GM19452 (cell line): ENCODE results near the gene GOT1.
A peak's percentile ranks its signal among the peaks of the same experiment; 100 is the strongest.

ENCODE experiments used
- ATAC-seq: cut with Tn5 transposase; IDR thresholded peaks from one replicate; pipeline ENCODE4 v1.9.1; 2021; ENCODE audit not compliant: unreplicated experiment

The GOT1 gene

DNA sequence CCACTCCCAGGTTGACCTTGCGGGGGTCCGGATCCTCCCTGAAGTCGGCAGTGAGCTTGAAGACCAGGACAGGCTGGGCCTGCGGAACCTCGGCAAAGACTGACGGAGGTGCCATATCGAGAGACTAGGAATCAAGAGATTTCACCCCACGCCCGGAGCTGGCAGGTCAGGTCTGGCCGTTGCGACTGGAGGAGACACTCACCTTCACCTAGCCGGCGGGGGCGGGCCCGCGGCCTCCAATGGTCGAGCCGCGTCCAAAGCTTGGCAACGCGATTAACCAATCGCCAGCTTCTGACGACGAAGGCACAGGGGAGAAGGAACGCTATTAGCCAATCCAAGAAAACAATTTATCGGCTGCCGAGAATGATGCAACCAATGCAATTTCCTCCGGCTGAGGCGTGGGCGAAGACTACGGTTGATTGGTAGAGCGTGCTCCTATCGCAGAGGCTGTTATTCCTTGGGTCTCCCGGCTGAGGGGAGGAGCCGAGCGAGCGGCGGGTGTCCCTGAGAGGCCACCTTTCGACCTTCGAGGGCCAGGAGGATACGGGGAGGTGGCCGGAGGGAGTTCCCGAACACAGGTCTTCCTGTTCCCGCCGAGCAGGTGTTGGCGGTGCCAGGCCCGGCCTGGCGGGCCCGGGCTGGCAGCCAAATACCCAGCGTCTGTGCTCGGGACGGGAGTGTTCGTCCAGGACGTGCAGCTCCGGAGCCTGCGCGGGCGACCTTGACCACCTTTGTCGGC, at the start of gene GOT1:
TSS of gene GOT1 (minus strand) at position 174 of the 739 bp plus-strand sequence. CDS start at position 115, 59 bp downstream.
- peak; percentile 97 for ATAC-seq

DNA sequence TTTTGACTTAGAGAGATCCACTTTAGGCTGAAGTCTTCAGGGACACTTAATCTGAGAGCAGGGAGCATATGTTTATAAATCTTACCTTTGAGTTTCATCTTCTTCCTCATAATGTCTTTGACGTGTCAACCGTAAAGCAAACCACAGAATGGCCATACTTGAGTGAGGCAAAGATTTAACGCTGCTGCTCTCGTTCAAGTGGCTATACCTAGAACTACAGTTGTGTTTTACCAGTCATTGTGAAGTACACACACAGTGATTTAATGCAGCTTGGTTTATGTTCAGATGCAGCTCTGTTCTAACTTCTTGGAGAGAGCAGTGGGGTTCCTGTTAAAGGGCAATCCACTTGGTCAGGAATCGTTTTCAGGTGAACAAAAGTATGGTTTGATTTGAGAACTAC, 39.9 kb upstream of the GOT1 start:
- ATAC-seq: no peak

DNA sequence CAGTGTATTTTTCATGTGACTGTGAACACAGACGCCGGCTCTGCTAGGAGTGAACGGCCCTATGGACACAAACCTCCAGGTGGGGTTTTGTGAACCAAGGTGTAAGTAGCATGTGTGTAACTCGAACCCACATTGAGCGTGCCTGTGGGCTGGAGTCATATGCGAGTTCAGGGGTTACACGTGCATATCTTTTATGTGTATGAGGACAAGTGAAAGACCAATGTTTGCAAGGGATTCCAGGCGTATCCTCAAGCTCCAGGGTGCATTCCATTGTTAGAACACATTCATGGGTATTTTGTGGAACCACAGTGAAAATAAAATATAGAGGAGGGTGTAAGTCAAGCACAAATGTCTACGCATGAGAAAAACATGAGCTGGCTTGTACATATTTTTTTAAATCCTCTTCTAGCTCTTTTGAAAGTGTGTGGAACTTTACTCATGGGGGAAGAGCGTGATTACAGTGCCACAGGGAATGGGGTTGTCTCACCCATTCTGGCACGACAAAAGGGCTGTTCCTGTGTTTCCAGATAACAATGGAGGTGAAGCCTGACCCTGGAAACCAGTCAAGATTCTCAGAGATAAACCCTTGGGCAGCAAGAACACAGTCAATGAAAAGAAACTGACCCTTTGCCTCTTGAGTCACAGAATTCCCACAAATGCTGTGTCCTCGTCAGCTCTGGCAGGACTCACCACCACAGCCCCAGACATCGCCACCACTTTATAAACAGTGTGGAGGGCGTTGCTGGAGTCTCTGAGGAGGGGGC, 37.0 kb upstream of the GOT1 start:
- ATAC-seq: no peak

DNA sequence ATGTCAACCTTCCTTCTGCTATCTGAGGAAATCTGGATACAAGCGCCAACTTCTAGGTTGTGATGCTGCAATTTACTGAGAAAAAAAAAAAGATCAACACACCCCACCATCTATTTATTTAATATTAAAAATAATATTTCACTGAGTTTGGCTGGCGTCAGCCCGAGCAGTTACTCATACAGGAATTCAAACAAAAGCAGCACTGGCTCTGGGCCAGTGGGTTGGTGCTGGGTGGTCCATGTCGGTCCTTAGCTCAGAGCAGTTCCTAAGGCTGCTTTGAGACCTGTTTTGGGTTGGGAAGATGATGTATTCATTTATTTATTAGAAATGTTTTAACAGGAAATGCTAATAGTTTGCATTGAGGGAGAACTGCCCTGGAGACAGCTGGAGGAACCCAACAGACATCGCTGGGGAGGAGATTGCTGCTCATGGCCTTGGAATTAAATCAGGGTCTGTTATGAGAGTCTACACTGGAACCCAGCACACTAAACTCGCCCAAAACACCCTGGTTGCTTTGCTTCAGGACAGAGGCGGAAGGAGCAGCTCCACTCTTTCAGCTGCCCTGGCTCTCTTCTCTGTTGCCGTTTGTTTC, 36.3 kb upstream of the GOT1 start:
- ATAC-seq: no peak

DNA sequence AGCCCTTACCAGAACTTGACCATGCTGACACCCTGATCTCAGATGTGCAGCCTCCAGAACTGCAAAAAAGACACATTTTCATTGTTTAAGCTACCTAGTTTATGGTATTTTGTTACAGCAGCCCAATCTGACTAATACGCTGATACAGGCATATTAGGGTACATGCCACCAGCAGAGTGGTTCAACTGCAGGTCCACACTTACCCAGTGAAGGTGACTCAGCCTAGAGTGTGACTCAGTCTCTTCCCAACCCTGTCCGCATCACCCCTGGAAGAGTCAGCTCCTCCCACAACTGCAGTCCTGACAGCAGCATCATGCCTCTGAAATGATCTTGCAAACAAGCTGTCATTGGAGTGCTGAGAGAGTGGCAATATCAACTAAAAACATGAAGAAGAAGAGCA, 30.8 kb upstream of the GOT1 start:
- no peak for ATAC-seq

DNA sequence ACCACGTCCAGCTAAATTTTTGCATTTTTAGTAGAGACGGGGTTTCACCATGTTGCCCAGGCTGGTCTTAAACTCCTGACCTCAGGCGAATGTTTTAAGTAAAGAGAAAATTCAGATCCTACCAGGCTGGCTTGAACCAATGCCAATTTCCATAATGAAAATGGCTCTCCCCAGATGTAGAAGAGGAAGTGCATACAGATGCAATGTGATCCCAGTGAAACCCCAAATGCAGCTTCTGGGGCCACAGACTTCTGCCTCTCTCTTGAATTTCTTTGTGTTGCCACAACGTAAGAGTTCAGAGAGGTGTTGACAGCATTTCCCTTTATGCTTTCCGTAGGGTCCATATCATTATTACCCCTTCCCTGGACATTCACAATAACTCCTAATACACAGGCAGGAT, 29.6 kb upstream of the GOT1 start:
- no peak for ATAC-seq

DNA sequence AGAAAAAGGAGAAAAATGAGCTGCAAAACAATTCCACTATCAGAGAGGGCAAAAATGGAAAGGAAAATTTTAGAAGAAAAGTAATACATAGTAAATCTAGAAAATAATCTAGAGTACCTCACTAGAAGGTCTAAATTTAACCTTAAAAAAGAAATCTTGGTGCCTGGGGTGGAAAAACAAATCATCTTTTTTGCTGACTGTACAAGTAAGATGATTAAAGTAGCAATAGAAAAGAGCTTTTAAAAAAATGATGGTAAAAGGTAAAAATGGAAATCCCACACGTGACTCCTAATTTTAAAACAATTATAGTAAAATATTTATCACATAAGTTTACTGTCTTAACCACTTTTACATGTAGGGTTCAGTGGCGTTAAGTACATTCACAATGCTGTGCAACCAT, 28.8 kb upstream of the GOT1 start:
- ATAC-seq: no peak

DNA sequence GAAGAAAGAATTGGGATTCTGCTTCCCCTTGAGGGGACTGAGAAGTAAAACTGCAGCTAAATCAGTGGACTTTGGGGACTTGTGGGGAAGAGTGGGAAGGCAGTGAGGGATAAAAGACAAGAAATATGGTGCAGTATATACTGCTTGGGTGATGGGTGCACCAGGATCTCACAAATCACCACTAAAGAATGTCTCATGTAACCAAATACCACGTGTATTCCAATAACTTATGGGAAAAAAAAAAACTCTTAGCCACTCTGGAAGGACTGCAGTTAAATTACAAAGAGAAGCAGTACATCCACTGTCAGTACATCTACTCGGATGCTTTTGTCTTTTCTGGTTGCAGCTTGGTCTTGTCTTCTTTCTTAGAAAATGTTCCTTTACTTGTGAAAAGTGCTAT, 27.4 kb upstream of the GOT1 start:
- ATAC-seq: no peak

DNA sequence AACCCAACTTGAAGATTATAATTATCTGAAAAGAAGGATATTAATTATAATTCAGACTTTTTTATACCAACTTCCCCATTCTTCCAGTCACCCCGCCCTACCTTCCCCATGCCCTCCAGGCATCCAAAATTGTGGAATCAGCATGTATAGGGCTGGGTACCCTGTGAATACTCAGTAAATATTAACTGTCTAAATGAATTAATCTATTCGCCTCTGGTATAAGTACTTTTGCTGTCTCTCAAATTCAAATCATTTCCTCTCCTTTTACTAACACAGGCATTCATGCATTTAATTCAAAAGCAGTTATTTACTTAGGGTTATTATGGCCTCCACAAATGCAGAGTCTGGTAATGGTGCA, 26.5 kb upstream of the GOT1 start:
- no peak for ATAC-seq

DNA sequence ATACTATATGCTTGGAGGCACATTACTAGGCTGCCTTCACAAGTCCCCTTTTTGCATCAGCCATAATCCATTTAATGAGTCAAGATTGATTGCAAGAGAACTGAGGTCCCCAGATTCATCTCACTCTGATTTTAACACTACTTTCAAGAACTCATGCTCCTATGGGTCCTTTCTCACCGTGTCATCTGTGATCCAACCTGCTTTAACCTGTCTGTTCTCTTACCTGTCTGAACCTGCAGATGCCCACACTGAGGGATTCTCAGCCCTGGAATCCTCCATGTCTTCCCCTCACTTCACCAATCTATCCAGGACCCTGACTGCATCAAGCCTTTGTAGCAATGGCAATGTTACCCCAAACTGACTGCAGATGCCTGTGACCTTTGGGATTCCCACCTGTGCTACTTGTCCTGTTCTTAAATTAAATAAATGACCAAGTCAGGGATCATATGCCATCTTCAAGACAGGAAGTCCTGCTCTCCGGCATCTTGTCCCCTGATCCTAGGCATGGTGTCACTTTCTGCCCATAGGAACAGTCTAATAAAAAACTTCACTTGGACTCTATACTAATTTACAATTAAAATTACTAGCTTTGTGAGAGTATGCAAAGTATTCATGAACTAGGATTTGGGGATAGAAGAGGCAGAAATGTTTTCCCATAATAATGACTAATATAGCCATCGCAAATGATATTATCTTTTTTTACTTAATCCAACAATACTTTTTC, 25.9 kb upstream of the GOT1 start:
- no peak for ATAC-seq

DNA sequence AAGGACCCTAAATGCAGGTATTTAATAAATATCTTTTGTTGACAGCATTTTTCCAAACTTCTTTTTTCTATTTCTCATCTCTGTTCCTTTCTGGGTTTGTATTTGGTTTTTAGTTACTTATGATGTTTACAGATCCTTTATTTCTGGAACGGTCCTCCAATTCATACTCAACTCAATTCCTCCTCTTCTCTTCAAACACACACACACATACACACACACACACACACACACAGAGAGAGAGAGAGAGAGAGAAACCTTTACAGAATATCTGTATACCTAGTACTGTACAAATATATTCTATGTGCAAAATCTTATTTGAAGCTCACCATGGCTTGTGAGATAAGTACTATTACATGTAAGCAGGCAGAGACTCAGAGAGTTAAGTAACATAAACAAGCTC, 21.6 kb upstream of the GOT1 start:
- ATAC-seq: no peak

DNA sequence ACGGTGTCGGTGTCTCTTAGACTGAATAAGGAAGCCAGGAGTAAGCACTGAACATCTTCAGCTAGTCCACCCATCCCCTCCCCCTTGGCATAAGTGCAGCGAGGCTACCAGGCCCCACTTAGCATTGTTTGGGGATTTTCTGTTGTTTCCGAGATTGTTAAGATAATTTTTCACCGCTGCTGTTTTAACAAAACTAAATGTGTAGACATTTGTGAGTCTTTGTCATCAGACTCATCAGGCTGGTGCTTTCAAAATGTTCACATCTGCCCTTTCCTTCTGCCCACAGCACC, 21.0 kb upstream of the GOT1 start:
- ATAC-seq: no peak

DNA sequence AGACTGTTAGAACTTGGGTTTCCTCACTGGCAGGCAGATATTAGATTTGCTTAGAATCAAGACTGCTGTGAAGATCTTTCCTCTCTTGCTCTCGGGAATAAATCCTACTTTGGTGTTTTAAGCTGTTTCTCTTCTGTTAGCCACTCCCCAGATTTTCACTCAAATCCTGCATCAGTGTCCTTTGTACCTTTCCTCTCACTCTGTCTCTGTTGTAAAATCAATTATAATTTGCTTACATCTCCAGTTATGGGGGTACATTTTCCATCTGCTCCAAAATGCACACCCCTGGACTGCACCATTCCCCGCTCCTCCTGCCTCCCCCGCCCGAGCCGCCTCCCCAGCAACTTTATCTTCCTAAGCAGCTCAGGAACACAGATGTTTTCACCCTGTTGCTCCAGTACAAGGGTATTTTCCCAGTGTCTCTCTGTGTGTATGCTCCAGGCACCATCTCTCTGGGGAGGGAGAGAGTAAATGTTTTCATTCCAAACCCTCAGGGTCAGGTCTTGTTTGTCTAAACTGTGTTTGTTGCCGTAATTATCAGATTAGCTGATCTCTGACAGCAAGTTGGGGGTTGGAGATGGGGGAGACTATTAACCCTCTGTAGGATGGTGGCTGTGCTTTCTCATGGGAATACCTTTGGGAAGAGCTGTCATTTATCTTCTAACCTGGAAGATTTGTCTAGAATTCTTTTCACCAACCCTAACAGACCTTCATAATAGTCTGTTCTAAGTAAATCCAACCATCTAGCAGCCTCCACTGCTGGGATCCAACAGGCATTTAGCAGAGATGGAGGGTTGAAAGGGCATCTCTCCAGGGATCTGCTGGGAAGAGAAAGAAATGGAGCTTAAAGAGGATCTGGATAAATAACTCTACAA, 20.4 kb upstream of the GOT1 start:
- ATAC-seq: no peak

DNA sequence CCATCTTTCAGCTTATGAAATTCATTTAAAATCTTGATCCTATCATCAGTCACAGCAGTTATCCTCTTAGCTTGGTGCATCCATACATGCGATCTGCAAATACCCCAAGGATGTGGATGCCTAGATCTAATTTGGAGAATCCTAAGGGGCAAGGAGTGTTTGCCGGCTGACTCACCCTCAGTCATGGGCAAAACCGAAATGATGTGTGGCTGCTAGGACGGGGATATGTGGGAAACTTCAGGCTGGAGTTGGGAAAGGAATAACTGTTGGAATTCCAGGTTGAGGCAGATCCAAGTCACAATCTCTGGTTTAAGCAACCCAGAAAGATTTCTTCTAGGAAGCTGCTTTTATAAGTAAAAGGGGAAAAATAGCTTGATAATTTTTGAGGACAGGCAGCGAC, 19.7 kb upstream of the GOT1 start:
- no peak for ATAC-seq

DNA sequence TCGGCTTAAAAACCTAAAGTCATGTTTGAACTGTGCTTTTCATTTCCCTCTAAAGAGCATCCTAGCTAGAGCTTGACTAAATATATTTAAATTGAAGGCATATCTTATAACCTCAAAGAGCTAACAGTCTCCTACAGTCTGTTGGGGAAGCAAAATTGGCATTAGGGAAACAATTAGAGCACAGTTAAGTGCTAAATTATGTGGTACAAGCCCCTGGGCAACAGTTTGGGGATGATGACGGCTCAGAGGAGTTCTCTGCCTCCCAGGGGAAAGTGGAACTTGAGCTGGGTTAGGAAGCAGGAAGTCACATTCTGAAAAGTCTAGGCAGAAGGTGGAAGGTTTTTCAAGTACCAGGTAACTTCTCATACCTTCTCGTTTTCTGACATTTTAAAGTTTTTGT, 18.6 kb upstream of the GOT1 start:
- ATAC-seq: no peak

DNA sequence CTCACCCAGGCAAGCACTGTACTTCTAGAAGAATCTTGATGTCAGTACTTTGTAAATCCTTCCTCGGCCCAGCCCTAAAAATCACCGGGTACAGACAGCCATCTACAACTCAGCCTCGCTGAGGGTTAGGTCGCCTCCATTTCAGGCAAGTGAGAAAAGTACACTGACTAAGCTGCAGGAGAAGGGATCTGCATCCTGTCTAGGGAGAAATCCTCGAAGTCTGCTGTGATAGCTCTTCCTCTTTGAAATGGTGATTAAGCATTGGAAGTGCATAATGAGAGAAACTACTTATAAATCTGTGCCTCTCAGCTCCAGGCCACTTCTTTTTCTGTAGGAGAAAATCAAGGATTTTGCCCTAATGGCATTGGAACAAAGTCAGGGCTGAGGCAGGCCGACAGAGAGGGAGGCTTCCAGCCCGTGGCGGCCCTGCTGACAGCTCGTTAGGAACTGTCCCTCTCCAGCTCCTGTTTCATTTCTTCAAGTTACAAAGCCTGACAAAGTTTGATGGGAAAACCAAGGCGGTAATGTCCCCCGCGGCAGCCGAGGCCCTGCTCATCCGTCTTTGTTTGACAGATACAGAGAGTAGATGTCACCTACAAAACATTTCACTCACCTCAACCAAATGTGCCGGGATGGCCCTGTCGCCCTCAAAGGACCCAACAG, 14.1 kb upstream of the GOT1 start:
- no peak for ATAC-seq

DNA sequence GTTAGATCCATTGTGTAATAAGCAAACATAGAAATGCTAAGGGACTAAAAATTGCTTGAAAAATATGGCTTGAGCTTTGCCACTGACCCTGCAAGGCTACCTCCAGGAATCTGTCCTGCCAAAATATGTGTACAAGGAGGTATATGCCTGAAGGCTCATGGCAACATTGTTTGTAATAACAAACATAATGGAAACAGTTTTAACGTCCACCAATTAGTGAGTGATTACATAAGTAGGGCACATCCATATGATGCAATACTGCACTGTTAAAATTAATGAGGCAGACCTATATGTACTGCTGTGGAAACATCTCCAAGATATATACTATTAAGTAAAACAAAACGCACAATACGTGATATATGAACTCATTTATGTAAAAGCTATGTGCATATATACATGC, 13.1 kb upstream of the GOT1 start:
- ATAC-seq: no peak

DNA sequence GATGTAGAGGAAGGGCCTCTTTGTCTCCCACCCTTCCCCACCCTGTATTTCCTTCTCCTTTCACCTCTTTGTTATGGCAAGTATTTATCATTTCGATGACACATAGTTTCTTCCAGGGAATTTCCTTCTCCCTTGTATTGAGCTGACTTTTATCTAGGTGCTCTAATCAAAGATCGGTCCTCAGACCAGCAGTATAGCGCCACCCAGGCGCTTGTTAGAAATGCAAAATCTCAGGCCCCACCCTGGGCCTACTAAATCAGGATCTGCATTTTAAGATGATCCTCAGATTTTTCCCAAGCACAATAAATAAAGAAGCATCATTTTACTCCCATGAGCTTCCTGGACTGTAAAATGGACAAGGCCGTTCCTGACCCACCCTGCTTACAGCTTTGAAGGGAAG, 12.0 kb upstream of the GOT1 start:
- no peak for ATAC-seq

DNA sequence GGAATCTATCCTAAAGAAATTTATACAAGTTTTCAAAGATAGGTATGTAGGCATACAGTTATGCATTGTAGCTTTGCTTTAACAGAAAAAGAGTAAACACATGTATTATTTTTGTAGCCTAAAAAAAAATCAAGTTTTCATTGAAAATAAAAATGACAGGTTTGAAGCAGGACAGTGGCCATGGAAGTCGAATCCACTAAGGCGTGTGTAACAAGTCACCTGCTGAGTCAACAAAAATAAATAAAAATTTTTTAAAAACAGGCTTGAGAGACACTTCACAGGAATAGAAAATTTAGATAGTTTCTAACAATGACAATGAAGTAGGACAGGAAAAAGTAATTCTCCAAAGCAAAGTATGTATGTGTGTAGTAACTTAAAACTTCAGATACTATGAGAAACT, 8.5 kb upstream of the GOT1 start:
- no peak for ATAC-seq

DNA sequence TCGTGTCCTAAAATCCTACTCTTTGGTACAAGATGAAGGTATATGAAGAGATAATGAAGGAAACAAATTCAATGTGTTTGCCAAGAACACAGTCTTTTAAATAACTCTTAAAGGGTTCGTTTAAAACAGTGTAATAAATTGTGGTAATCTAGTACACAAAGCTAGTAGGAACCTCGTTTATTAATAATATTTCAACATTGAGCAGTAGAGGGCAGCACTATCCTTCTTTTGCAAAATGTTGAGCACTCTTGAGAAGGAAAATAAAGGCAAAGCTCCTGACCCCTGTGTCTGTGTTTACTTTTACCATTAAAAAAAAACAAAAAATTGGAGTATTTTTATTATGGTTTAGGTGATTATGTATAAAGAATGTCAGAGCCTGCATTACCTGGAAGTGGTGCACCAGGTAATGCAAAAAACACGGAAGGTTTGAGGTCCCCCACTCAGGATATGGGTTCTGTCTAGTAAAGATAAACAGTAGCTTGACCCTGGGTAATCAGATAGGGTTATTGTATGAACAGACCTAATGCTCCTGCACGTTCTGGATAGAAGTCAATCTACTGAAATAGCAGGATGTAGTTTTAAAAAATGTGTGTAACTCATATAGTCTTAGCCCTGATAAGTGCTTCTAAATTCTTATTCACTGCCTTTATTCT, 5.7 kb upstream of the GOT1 start:
- ATAC-seq: no peak
